GM12801 (cell line): ENCODE results near the gene TIMM44.

Experiments
- CTCF ChIP-seq: IDR thresholded peaks from one replicate; pipeline ENCODE4 v1.5.1; 2011; ENCODE audit warnings: control low read depth; ENCODE audit not compliant: insufficient read length; ENCODE audit errors: extremely low read depth

The TIMM44 gene

GRCh38 chr19:7943444-7944176, at the start of gene TIMM44:
TSS of gene TIMM44 (minus strand) at chr19:7943666. CDS start at chr19:7943651, 15 bp downstream.
- TF ChIP-seq CTCF = no peak

GRCh38 chr19:7992575-7992974, 49.1 kb upstream of the TIMM44 start:
- TF ChIP-seq CTCF = no peak

GRCh38 chr19:7989071-7989575, 45.7 kb upstream of the TIMM44 start:
- TF ChIP-seq CTCF = no peak

- TF ChIP-seq CTCF = no peak
These were observed 44.8 kb upstream of the TIMM44 start for GRCh38 chr19:7988307-7988706.

- no peak for TF ChIP-seq CTCF
These were observed 43.8 kb upstream of the TIMM44 start for GRCh38 chr19:7987114-7987768.

- TF ChIP-seq CTCF = no peak
These were observed 43.1 kb upstream of the TIMM44 start for GRCh38 chr19:7986321-7987113.

- no peak for TF ChIP-seq CTCF
These were observed 42.0 kb upstream of the TIMM44 start for GRCh38 chr19:7985481-7985911.
